Testis (tissue), 3 donors: ENCODE results near the gene RHBDL1. TPM values are rescaled to one million over a fixed set of nuclear protein-coding genes. Genes with fewer than 3 reads are reported as not detected.
A peak's percentile ranks its signal among the peaks of the same experiment; 100 is the strongest.

Experiments used
- DNase-seq: peaks from one replicate; pipeline ENCODE4 v3.0.0-alpha.2; 2019
- H3K27ac ChIP-seq, 2 donors: fragments of 200-600 bp; sonication (generic); one replicate each; pipeline ENCODE4 v1.5.1; 2019
- H3K27me3 ChIP-seq: fragments of 200-600 bp; sonication (generic); one replicate; pipeline ENCODE4 v1.5.1; 2019
- H3K36me3 ChIP-seq: fragments of 200-600 bp; sonication (generic); one replicate; pipeline ENCODE4 v1.5.1; 2017; ENCODE audit warnings: low read depth; ENCODE audit errors: missing control alignments
- H3K4me1 ChIP-seq: fragments of 200-600 bp; sonication (generic); one replicate; pipeline ENCODE4 v1.5.1; 2019
- H3K4me3 ChIP-seq, 2 donors: fragments of 200-600 bp; sonication (generic); one replicate each; pipeline ENCODE4 v1.5.1; 2017 to 2019
- H3K9me3 ChIP-seq: fragments of 200-600 bp; sonication (generic); one replicate; pipeline ENCODE4 v1.5.1; 2017
- POLR2A ChIP-seq: fragments of 450-650 bp; IDR thresholded peaks from one replicate; pipeline ENCODE4 v1.6.1; 2017; ENCODE audit warnings: antibody characterized with exemption, mild to moderate bottlenecking, moderate library complexity
- WGBS, 2 donors: methylation state at CpG; one replicate each; pipeline ENCODE4 v1.1.5; 2018; 5-methylcytosine and 5-hydroxymethylcytosine counted together
- intact Hi-C: fragments of 100-400 bp; cut with DNase I; formaldehyde crosslinking; loops from one replicate; pipeline ENCODE4 v1.15.1; 2023; ENCODE audit warnings: low total_unique reads
- polyA plus RNA-seq: library from polyadenylated mRNA; stranded (reverse); fragments of 350-450 nt; fragmentation: Illumina TruSeq; extraction: RNeasy Lipid Tissue Mini Kit (QIAGEN cat#74804); gene quantifications from one replicate; pipeline ENCODE4 v1.2.3, GENCODE V29; 2014; ENCODE audit warnings: low read depth, low replicate concordance; ENCODE audit not compliant: insufficient read depth
- total RNA-seq, 2 donors: library from RNA; depleted of rRNA; stranded (reverse); fragments of >200 nt; gene quantifications; one replicate each; pipeline ENCODE4 v1.2.3, GENCODE V29; 2016
- TF ChIP-seq, protein P1 (sequence below), 3 experiments: fragments of 450-650 bp in 2 of 3; fragments of 200-600 bp in 1 of 3; sonication (generic) in 1 of 3; IDR thresholded peaks; one replicate each; pipeline ENCODE4 v1.5.1; 2016 to 2019; ENCODE audit warnings: antibody characterized with exemption in 3 of 3, mild to moderate bottlenecking in 2 of 3, moderate library complexity in 1 of 3

The RHBDL1 gene
- total and polyA plus RNA-seq, 3 donors from 2014 or later: 2.1 to 9.8 (median 8.5) TPM

DNA sequence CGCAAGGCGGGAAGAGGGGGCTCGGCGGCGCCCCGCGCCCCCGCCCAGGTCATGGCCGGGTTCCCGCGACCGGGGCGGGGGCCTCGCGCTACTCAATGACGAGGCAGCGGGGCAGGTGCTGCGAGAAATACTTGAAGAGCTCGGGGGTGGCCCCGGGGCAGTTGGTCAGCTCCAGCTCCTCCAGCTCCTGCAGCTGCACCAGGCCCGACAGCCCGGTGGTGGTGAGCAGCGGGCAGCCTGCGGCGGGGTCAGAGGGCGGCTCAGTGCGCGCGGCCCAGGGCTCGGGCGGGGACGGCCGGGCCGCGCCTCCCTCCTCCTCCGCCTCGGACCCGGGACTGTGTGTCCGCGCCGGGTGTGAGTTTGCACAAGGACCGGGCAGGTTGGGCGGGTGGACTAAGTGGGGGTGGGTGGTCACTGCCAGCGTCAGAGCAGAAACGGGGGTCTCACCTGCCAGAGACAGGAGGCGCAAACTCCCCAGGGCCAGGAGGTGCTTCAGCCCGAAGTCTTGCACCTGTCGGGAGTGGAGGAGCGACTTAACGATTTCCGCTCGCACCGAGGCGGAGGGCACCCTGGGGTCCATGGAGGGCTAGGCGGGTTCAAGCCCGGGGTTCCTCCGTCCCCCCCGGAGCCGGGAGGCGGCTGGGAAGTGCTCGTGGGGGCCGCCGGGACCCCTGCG, 18.9 kb downstream of the RHBDL1 start:
- H3K9me3 ChIP-seq: no peaks in the 10 kb centered on the region
- H3K27ac ChIP-seq: no peak overlapping the region
- TF ChIP-seq, protein P1, sequence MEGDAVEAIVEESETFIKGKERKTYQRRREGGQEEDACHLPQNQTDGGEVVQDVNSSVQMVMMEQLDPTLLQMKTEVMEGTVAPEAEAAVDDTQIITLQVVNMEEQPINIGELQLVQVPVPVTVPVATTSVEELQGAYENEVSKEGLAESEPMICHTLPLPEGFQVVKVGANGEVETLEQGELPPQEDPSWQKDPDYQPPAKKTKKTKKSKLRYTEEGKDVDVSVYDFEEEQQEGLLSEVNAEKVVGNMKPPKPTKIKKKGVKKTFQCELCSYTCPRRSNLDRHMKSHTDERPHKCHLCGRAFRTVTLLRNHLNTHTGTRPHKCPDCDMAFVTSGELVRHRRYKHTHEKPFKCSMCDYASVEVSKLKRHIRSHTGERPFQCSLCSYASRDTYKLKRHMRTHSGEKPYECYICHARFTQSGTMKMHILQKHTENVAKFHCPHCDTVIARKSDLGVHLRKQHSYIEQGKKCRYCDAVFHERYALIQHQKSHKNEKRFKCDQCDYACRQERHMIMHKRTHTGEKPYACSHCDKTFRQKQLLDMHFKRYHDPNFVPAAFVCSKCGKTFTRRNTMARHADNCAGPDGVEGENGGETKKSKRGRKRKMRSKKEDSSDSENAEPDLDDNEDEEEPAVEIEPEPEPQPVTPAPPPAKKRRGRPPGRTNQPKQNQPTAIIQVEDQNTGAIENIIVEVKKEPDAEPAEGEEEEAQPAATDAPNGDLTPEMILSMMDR (IDR thresholded peaks at IDR 0.05): no peak
- TF ChIP-seq POLR2A: no peak
- no peak for DNase-seq
- H3K4me3 ChIP-seq: peak overlapping the region in 1 of 2 donors; percentile 49
- intact Hi-C loops: no loop called here
- H3K4me1 ChIP-seq: peaks cover 14% of the 10 kb centered on the region
- WGBS, 2 donors: 0 to 4% methylated on average over 13 to 31 of the region's 64 CpGs
- no peaks in the 10 kb centered on the region for H3K36me3 ChIP-seq
- no peaks in the 10 kb centered on the region for H3K27me3 ChIP-seq

DNA sequence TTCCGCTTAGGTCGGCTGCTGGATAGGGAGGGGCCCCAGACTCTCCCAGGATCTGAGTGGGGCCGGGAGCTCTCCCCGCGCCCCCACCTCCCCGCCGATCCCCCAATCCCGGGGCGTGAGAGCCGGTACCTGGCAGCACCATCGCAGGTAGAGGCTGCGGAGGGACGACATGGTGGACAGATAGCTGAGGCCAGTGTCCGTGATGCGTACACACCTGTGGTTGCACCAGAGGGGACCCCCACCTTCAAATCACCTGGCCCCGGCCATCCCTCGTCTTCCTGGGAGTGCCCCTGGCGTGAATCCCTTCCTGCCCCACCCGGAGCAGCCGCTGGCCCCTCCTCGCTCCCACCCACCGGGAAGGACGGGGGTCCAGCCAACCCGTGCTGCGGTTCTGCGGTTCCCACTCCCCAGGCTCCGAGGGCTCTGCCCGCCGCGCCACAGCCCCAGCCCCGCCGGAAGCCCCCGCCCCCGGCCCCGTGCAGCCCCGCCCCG, 19.4 kb downstream of the RHBDL1 start:
- Histone ChIP-seq H3K4me3 (peak overlapping the region in 1 of 2 donors; percentile 49), H3K27me3 (no peaks in the 10 kb centered on the region), H3K4me1 (peaks cover 9% of the 10 kb centered on the region), H3K9me3 (no peaks in the 10 kb centered on the region), H3K36me3 (no peaks in the 10 kb centered on the region), H3K27ac (no peak overlapping the region)
- intact Hi-C loops: no loop called here
- TF ChIP-seq POLR2A: no peak
- TF ChIP-seq, protein P1 (IDR thresholded peaks at IDR 0.05): no peak
- DNase-seq: no peak
- 2% methylated on average over 37 of the region's 37 CpGs; no CpG with 5 or more reads in 1 of the 2 donors for WGBS, 2 donors

DNA sequence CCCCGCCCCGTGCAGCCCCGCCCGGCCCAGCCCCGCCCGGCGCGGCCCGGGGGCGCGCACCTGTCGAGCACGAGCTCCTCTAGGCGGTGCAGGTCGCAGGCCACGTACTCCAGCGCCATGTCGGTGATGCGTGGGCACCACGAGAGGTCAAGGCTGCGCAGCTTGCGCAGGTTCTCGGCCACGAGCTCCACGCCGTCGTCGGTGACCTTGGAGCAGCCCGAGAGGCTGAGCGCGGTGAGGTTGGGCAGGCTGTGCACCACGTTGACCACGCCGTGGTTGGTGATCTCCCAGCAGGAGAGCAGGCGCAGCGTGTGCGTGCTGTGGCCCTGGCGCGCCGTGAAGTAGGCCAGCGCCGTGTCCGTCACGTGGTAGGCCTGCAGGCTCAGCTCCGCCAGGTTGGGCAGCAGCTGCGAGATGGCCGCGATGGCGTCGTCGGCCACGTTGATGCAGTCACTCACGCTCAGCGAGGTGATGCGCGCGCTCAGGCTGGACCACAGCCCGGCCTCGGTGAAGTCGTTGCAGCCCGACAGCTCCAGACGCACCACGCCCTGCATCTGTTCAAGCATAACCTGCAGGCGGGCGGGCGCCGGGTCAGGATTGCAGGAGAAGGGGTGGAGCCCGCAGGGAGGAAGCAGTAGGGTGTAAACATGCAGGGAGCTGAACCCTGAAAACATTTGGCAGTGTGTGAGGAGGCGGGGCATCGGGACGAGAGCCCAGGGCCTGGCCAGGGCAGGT, 20.1 kb downstream of the RHBDL1 start:
- Histone ChIP-seq H3K9me3 (no peaks in the 10 kb centered on the region), H3K4me1 (peaks cover 7% of the 10 kb centered on the region), H3K27ac (no peak overlapping the region), H3K27me3 (no peaks in the 10 kb centered on the region), H3K36me3 (no peaks in the 10 kb centered on the region), H3K4me3 (peak overlapping the region in 1 of 2 donors; percentile 31)
- TF ChIP-seq POLR2A: no peak
- intact Hi-C loops: no loop called here
- no peak for DNase-seq
- WGBS, 2 donors: 4 to 6% methylated on average over 15 to 69 of the region's 71 CpGs

DNA sequence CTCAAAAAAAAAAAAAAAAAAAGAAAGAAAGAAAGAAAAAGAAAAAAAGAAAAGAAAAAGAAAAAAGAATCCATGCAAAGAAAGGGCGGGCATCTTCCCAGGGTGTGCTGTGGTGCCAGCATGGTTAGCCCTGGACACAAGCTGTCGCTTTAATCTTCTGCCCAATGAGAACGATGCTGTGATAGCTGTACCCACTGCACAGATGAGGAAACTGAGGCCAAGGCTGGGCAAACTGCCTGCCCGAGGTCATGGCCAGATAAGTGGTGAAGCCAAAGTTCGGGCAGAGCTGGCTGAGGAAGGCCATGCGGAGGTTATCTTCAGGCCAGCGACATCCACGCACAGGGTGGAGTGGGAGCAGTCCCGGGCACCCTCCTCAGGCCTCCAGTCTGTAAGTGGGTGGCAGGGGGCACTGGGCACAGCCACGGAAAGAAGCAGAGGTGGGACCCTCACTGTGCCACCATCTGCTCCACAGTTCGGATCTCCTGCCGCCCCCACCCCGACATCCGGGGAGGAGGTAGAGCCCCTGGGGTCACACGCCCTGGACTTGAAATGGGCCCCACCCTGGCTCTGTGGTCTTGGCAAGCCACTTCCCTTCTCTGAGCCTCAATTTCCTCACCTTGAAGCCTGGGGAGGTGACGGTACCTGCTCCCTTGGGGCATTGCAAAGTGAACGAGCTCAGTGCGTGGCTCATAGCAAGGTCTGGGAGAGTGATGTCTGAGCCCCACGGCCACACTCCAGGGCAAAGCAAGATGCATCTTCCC, 23.6 kb downstream of the RHBDL1 start:
- TF ChIP-seq POLR2A: no peak
- TF ChIP-seq, protein P1 (IDR thresholded peaks at IDR 0.05): no peak
- no peaks in the 10 kb centered on the region for H3K36me3 ChIP-seq
- peaks cover 4% of the 10 kb centered on the region for H3K4me1 ChIP-seq
- no peak for DNase-seq
- H3K9me3 ChIP-seq: no peaks in the 10 kb centered on the region
- intact Hi-C loops: no loop called here
- H3K27me3 ChIP-seq: no peaks in the 10 kb centered on the region
- no peak overlapping the region for H3K27ac ChIP-seq
- no peak overlapping the region for H3K4me3 ChIP-seq
- 79 to 82% methylated on average over 7 to 19 of the region's 19 CpGs for WGBS, 2 donors
